ENCODE measurements around the gene CNTNAP1. TPM values are rescaled to one million over a fixed set of nuclear protein-coding genes. Genes with fewer than 3 reads are reported as not detected.

CNTNAP1 gene
- total and polyA plus RNA-seq, 9 of the 15 experiments (the other 6 are each of a cell fraction or from before 2014, with no cell fraction given), result 0.10 to 1.8 (median 0.62) TPM

DNA sequence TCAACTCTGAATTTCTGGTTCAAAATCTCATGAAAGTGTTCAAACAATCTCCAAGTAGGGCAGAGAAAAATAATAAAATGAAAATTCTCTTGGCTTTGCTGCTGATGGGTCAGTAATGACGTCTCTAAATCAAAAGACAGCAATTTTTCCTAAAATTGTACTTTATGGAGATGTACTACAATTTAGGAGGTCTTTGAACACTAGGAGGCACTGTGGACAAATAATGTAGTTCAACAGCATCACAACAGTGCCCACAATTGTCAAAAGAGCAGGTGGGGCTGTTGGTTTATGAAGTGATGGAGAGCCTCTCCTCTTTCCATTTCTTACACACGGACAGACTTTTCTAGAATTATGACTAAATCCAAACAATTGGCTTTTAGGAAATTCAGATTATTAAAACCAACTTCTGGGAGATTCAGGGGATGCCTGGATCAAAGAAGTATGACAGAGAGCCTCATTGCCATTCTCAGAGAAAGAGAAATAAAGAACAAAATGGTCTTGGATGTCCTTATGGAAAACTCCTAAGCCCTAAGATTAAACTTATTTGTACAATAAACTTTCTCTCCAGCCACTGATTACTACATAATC, 38.8 kb downstream of the CNTNAP1 start:
- no peak overlapping the region for H3K4me3 ChIP-seq
- peak; percentile 90 for ATAC-seq
- no peak overlapping the region for H2AFZ ChIP-seq (ENCODE audit: low read depth, low read length)
- WGBS (ENCODE audit: insufficient coverage, low coverage, missing lambda C conversion rate), result 3% methylated on average over 2 of the region's 2 CpGs
- POLR2A ChIA-PET, result no interaction called here
- H3K36me3 ChIP-seq (ENCODE audit: control insufficient read depth, insufficient read depth, low read length), result peaks cover 73% of the 10 kb centered on the region
- no peak overlapping the region for H3K4me2 ChIP-seq (ENCODE audit: insufficient read depth, low read length)
- H3K27me3 ChIP-seq (ENCODE audit: control insufficient read depth in 2 of 2, insufficient read depth in 2 of 2, low read length in 2 of 2), result no peaks in the 10 kb centered on the region
- CTCF ChIA-PET (ENCODE audit: low intra/inter-chr PET ratio), result interaction anchor here (1.4 to 3.8 kb wide), 3 partner anchors 42 to 217 kb away, joined by 3 to 34 read pairs (median 6); no protein-coding TSS in a partner anchor
- no peak overlapping the region for H3K27ac ChIP-seq (ENCODE audit: extremely low read depth, low read depth, low read length)
- no peak overlapping the region for H3K9ac ChIP-seq (ENCODE audit: insufficient read depth in 1 of 2, low read depth in 2 of 2, low read length in 2 of 2)
- in situ Hi-C loops (cut with MboI) (loop anchor here (5.0 to 10.0 kb wide), 2 partner anchors 101 to 214 kb away; partner anchors contain the start of gene BECN1), intact Hi-C loops (cut with micrococcal nuclease) (loop anchor here (1.0 to 5.0 kb wide), 3 partner anchors 42 to 216 kb away; partner anchors contain the start of gene BECN1)
- DNase-seq (ENCODE audit: extremely low read depth in 1 of 4, low spot score in 3 of 4), result peak; percentile 60 to 81 (median 62)
- BruUV-seq (replicated peaks), result no TSS peak
- H4K20me1 ChIP-seq (replicated peaks; ENCODE audit: control insufficient read depth, insufficient read depth, low read length), result no peaks in the 10 kb centered on the region
- H3K9me3 ChIP-seq (replicated peaks; ENCODE audit: control insufficient read depth, insufficient read depth, low read depth, low read length), result no peaks in the 10 kb centered on the region
- H3K4me1 ChIP-seq (replicated peaks in 1 of 2; ENCODE audit: control insufficient read depth in 2 of 2, insufficient read depth in 2 of 2, low read length in 2 of 2), result no peaks in the 10 kb centered on the region
- no peaks in the 10 kb centered on the region for H3K9me1 ChIP-seq (ENCODE audit: control insufficient read depth, insufficient read depth, low read length)
- no peaks in the 10 kb centered on the region for H3K79me2 ChIP-seq (ENCODE audit: control insufficient read depth, insufficient read depth, low read length)
- peak; percentile 88 for FAIRE-seq
- TF ChIP-seq NFE2 (IDR thresholded peaks at IDR 0.05; ENCODE audit: low read depth) (no peak), TAF15 (IDR thresholded peaks at IDR 0.05; ENCODE audit: low read depth, low read length) (no peak), MIER1 (IDR thresholded peaks at IDR 0.05; ENCODE audit: low read depth) (no peak), THAP12 (CRISPR knock-in tag; IDR thresholded peaks at IDR 0.05) (no peak), RCOR1 (IDR thresholded peaks at IDR 0.05; ENCODE audit: borderline replicate concordance in 1 of 2, low read depth in 2 of 2, low read length in 2 of 2) (peak in 1 of 2 experiments; percentile 52; a peak in 1 of 4 replicates), GATAD2B (IDR thresholded peaks at IDR 0.05; ENCODE audit: borderline replicate concordance) (no peak), SMC3 (conservative IDR thresholded peaks at IDR 0.05; ENCODE audit: insufficient read depth, low read depth, low read length) (peak; percentile 68), AFF1 (IDR thresholded peaks at IDR 0.05; ENCODE audit: low read depth in 1 of 2, partially characterized antibody in 2 of 2) (no peak), CREBBP (IDR thresholded peaks at IDR 0.05; ENCODE audit: low read depth, low read length) (no peak)
- TF ChIP-seq, protein P1, sequence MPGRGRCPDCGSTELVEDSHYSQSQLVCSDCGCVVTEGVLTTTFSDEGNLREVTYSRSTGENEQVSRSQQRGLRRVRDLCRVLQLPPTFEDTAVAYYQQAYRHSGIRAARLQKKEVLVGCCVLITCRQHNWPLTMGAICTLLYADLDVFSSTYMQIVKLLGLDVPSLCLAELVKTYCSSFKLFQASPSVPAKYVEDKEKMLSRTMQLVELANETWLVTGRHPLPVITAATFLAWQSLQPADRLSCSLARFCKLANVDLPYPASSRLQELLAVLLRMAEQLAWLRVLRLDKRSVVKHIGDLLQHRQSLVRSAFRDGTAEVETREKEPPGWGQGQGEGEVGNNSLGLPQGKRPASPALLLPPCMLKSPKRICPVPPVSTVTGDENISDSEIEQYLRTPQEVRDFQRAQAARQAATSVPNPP (IDR thresholded peaks at IDR 0.05; ENCODE audit: borderline replicate concordance, insufficient read depth, insufficient read length), result no peak
- TF ChIP-seq, protein P2, sequence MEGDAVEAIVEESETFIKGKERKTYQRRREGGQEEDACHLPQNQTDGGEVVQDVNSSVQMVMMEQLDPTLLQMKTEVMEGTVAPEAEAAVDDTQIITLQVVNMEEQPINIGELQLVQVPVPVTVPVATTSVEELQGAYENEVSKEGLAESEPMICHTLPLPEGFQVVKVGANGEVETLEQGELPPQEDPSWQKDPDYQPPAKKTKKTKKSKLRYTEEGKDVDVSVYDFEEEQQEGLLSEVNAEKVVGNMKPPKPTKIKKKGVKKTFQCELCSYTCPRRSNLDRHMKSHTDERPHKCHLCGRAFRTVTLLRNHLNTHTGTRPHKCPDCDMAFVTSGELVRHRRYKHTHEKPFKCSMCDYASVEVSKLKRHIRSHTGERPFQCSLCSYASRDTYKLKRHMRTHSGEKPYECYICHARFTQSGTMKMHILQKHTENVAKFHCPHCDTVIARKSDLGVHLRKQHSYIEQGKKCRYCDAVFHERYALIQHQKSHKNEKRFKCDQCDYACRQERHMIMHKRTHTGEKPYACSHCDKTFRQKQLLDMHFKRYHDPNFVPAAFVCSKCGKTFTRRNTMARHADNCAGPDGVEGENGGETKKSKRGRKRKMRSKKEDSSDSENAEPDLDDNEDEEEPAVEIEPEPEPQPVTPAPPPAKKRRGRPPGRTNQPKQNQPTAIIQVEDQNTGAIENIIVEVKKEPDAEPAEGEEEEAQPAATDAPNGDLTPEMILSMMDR (IDR thresholded peaks at IDR 0.05 in 2 of 3, conservative IDR thresholded peaks at IDR 0.05 in 1 of 3; ENCODE audit: insufficient read depth in 2 of 3, low read depth in 1 of 3, low read length in 3 of 3), result peak; percentile 77 to 90 (median 81)

Data from K562 (cell line).